ENCODE measurements around the gene NTN3.

The NTN3 gene

DNA sequence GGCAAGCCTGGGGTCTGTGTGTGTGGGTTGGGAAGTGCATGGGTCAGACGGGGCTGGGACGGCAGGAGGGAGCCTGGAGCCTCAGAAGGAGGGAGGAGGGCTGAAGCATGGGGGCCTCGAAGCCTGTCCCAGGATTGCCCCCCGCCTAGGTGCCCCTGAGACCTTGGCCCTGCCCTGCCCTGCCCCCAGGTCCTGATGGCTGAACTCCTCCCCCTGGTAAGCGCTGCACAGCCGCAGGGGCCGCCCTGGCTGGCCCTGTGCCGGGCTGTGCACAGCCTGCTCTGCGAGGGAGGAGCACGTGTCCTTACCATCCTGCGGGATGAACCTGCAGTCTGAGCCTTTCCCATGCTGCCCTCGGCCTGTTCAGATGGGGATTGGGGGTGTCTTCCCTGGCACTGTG lies 6.8 kb upstream of the NTN3 start:
- H3K4me3 ChIP-seq (ENCODE audit: low read length), result no peak overlapping the region
- DNase-seq, result no peak
- TF ChIP-seq EZH2 (optimal IDR thresholded peaks at IDR 0.05; ENCODE audit: low read depth, low read length) (no peak), EZH2phosphoT487 (IDR thresholded peaks at IDR 0.05; ENCODE audit: low read length) (no peak)
- TF ChIP-seq, protein P1, sequence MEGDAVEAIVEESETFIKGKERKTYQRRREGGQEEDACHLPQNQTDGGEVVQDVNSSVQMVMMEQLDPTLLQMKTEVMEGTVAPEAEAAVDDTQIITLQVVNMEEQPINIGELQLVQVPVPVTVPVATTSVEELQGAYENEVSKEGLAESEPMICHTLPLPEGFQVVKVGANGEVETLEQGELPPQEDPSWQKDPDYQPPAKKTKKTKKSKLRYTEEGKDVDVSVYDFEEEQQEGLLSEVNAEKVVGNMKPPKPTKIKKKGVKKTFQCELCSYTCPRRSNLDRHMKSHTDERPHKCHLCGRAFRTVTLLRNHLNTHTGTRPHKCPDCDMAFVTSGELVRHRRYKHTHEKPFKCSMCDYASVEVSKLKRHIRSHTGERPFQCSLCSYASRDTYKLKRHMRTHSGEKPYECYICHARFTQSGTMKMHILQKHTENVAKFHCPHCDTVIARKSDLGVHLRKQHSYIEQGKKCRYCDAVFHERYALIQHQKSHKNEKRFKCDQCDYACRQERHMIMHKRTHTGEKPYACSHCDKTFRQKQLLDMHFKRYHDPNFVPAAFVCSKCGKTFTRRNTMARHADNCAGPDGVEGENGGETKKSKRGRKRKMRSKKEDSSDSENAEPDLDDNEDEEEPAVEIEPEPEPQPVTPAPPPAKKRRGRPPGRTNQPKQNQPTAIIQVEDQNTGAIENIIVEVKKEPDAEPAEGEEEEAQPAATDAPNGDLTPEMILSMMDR (IDR thresholded peaks at IDR 0.05; ENCODE audit: low read length), result no peak
- H3K9me3 ChIP-seq (replicated peaks; ENCODE audit: insufficient read depth, low read length), result no peaks in the 10 kb centered on the region
- H4K20me1 ChIP-seq (ENCODE audit: insufficient read depth, low read length), result no peaks in the 10 kb centered on the region
- no peaks in the 10 kb centered on the region for H3K36me3 ChIP-seq (replicated peaks; ENCODE audit: insufficient read depth, low read length)
- H3K27ac ChIP-seq (ENCODE audit: low read length), result no peak overlapping the region
- peaks cover 14% of the 10 kb centered on the region for H3K79me2 ChIP-seq (ENCODE audit: low read length)
- no peak overlapping the region for H3K9ac ChIP-seq (ENCODE audit: low read length)
- H3K9me2 ChIP-seq (replicated peaks; ENCODE audit: insufficient read depth, low read length), result no peaks in the 10 kb centered on the region
- no peak overlapping the region for H3K4me2 ChIP-seq (ENCODE audit: low read depth, low read length)
- H2AFZ ChIP-seq (ENCODE audit: low read length), result no peak overlapping the region
- peaks cover 13% of the 10 kb centered on the region for H3K27me3 ChIP-seq (replicated peaks; ENCODE audit: insufficient read depth, low read length)
- H3K4me1 ChIP-seq (ENCODE audit: low read length), result peaks cover 11% of the 10 kb centered on the region
- H3F3A ChIP-seq (ENCODE audit: insufficient read depth, low read length), result peaks cover 5% of the 10 kb centered on the region; the same call in 1 of the 2 replicates

DNA sequence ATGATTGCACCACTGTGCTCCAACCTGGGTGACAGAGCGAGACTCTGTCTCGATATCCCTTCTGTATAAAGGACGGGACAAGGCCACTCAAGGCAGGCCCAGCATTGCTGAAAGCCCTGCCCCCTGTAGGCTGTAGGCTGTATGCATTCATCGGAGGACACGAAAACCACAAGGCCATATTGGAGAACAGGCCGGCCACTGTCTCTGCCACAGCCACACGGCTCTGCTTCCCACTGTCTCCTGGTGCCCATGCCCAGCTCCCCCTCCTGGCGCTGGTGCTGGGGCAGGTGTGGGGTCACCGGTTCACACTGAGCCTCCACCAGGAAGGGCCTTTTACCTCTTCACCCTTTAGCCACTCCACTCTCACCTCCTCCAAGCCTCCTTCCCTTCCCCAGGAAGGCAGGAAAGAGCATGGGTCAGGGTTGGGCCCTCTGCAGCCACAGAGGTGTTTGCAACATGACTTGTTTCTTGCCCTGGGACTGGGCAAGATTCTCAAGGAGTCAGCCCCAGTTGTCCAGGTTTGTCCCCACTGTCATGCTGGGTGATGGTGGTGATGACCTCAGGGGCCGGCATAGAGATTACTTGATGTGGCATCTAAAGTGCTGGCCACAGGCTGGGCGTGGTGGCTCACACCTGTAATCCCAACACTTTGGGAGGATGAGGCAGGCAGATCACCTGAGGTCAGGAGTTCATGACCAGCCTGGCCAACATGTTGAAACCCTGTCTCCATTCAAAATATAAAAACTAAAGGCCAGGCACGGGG lies 5.3 kb upstream of the NTN3 start:
- no peak overlapping the region for H3K9ac ChIP-seq (ENCODE audit: low read length)

GRCh38 chr16:2466667-2467527 lies 4.2 kb upstream of the NTN3 start:
- Histone ChIP-seq H3K4me3 (ENCODE audit: low read length) (no peak overlapping the region), H4K20me1 (ENCODE audit: insufficient read depth, low read length) (no peaks in the 10 kb centered on the region), H3K27me3 (replicated peaks; ENCODE audit: insufficient read depth, low read length) (peaks cover 37% of the 10 kb centered on the region), H3K4me2 (ENCODE audit: low read depth, low read length) (no peak overlapping the region; the same call in 1 of the 2 replicates), H3K27ac (ENCODE audit: low read length) (no peak overlapping the region), H3F3A (ENCODE audit: insufficient read depth, low read length) (no peaks in the 10 kb centered on the region), H3K36me3 (replicated peaks; ENCODE audit: insufficient read depth, low read length) (no peaks in the 10 kb centered on the region), H3K9me2 (replicated peaks; ENCODE audit: insufficient read depth, low read length) (no peaks in the 10 kb centered on the region), H3K9ac (ENCODE audit: low read length) (no peak overlapping the region; the same call in 1 of the 2 replicates), H2AFZ (ENCODE audit: low read length) (no peak overlapping the region), H3K9me3 (replicated peaks; ENCODE audit: insufficient read depth, low read length) (no peaks in the 10 kb centered on the region), H3K4me1 (ENCODE audit: low read length) (0 out of 2 replicates have a peak, but pooled peaks cover 2% of the 10 kb centered on the region), H3K79me2 (ENCODE audit: low read length) (no peaks in the 10 kb centered on the region)
- TF ChIP-seq, protein P1 (IDR thresholded peaks at IDR 0.05; ENCODE audit: low read length), result no peak
- TF ChIP-seq EZH2phosphoT487 (IDR thresholded peaks at IDR 0.05; ENCODE audit: low read length) (no peak), EZH2 (optimal IDR thresholded peaks at IDR 0.05; ENCODE audit: low read depth, low read length) (no peak)
- no peak for DNase-seq

More for the DNA sequence above, 5.3 kb upstream of the NTN3 start:
- Histone ChIP-seq H3F3A (ENCODE audit: insufficient read depth, low read length) (no peaks in the 10 kb centered on the region), H3K79me2 (ENCODE audit: low read length) (peaks cover 7% of the 10 kb centered on the region), H3K4me2 (ENCODE audit: low read depth, low read length) (no peak overlapping the region), H2AFZ (ENCODE audit: low read length) (no peak overlapping the region), H4K20me1 (ENCODE audit: insufficient read depth, low read length) (no peaks in the 10 kb centered on the region), H3K27me3 (replicated peaks; ENCODE audit: insufficient read depth, low read length) (peaks cover 28% of the 10 kb centered on the region), H3K36me3 (replicated peaks; ENCODE audit: insufficient read depth, low read length) (no peaks in the 10 kb centered on the region), H3K9me2 (replicated peaks; ENCODE audit: insufficient read depth, low read length) (no peaks in the 10 kb centered on the region), H3K4me1 (ENCODE audit: low read length) (peaks cover 5% of the 10 kb centered on the region), H3K9me3 (replicated peaks; ENCODE audit: insufficient read depth, low read length) (no peaks in the 10 kb centered on the region), H3K4me3 (ENCODE audit: low read length) (no peak overlapping the region), H3K27ac (ENCODE audit: low read length) (no peak overlapping the region)
- TF ChIP-seq, protein P1 (IDR thresholded peaks at IDR 0.05; ENCODE audit: low read length), result peak; percentile 12; the same call in 1 of the 2 replicates
- no peak for TF ChIP-seq EZH2phosphoT487 (IDR thresholded peaks at IDR 0.05; ENCODE audit: low read length)
- no peak for DNase-seq

Measured in MM.1S (cell line).